ENCODE results near the gene SPRY1.

Gene SPRY1

DNA sequence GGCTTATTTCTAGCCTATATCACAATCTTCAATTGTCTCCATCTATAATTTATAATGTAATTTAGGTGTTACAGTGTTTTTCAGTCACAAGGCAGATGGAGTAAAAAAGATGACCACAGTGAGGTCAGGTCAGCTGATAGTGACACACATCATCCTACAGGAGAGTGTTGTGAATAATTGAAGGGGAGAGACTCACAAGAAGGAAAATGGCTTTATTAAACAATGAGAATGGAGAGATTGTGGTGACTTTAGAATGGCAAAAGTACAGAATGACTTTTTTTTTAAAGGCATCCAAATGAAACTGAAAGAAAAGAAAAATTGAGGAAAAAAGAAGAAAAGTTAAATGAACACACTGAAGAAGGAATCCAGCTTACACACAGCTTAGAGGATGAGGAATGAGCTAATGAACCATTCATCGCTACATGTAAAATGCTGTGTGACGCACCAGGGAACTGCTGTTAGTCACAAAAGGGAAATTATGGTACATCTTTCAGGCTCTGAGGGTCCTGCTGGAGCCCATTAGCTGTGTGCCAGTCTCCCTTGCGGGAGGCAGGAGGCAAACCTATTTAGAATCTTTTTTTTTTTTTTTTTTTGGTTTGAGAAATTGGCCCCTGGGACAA, 56.6 kb downstream of the SPRY1 start:
- ChIA-PET POLR2A (interaction anchor here (0.6 to 1.1 kb wide), 3 partner anchors 17 to 311 kb away, joined by 3 read pairs; no protein-coding TSS in a partner anchor), CTCF (no interaction called here)
- TF ChIP-seq, protein P1, sequence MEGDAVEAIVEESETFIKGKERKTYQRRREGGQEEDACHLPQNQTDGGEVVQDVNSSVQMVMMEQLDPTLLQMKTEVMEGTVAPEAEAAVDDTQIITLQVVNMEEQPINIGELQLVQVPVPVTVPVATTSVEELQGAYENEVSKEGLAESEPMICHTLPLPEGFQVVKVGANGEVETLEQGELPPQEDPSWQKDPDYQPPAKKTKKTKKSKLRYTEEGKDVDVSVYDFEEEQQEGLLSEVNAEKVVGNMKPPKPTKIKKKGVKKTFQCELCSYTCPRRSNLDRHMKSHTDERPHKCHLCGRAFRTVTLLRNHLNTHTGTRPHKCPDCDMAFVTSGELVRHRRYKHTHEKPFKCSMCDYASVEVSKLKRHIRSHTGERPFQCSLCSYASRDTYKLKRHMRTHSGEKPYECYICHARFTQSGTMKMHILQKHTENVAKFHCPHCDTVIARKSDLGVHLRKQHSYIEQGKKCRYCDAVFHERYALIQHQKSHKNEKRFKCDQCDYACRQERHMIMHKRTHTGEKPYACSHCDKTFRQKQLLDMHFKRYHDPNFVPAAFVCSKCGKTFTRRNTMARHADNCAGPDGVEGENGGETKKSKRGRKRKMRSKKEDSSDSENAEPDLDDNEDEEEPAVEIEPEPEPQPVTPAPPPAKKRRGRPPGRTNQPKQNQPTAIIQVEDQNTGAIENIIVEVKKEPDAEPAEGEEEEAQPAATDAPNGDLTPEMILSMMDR (IDR thresholded peaks at IDR 0.05; ENCODE audit: insufficient read depth, low read length, missing control alignments), result no peak
- no peak overlapping the region for H3K4me3 ChIP-seq (ENCODE audit: low read depth, low read length)
- no peak for DNase-seq (ENCODE audit: low read depth, low spot score)
